HG03103 (cell line): ENCODE results near the gene CDK4.
"Not testable (repeated sequence)": the region's sequence is repeated elsewhere in the genome, so short reads cannot be mapped to it uniquely, and the experiment has no call there.

ENCODE experiments used
- ATAC-seq: cut with Tn5 transposase; IDR thresholded peaks from one replicate; pipeline ENCODE4 v1.9.1; 2021; ENCODE audit warnings: low read depth; ENCODE audit not compliant: unreplicated experiment

CDK4 gene

DNA sequence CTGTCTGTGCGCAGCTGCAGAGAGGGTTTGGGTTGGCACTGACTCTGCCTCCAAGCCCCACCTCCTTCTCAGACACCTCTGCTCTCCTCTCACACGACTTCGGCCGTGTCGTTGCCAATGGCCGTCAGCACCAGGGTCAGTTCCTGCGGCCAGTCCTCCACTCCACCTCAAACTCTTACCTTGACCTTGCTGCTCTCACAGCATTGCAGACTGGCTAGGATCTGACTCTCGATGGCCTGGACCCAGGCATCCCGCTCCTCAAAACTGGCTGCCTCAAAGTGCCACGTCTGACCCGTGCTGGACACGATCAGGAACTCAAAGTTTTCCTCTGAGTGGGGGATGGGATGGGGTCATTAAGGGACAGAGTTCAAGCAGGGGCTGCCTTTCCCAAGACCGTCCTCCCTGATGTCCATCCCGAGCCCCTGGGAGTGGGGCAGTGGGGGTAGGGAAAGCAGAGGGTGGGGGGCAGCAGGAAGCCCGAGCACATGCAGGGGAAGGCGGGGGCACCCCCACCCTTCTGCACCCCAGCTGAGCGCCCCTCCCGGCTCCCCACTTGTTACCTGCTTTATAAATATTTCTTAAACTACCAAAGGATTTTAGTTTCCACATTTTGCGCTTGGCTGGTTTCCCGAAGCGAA, 24.2 kb downstream of the CDK4 start:
- ATAC-seq: no peak

DNA sequence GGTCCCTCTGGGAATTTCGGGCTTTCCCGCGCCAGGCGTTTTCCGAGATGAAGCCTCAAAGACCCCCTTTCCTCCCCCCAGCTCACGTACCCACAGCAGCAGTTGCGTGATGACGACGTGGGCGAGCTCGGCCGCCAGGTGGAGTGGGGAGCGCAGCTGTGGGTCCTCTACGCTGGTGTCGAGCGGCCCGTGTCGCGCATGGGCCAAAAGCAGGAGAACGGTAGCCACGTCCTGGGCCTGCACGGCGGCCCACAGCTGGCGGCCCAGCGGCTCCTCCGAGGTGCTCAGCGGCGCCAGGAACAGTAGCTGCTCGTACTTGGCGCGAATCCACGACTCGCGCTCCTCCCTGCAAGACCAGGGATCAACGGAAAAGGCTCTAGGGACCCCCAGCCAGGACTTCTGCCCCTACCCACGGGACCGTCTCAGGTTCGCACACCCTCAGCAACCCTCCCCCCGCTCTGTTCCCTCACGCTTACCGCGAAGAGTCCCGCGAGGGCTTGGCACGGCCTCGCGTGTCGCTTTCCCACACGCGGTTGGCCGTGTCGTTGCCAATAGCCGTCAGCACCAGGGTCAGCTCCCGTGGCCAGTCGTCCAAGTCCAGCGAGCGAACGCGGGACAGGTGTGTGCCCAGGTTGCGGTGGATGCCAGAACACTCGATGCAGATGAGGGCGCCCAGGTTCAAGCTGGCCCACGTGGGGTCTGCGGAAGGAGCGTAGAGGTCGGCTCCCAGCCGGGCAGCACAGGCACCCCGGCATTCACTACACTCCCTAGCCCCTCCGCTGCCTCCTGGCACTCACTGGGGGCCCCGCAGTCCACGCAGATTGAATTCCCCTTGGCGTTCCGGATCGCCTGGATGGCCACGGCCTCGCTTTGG, 25.0 kb downstream of the CDK4 start:
- no peak for ATAC-seq

DNA sequence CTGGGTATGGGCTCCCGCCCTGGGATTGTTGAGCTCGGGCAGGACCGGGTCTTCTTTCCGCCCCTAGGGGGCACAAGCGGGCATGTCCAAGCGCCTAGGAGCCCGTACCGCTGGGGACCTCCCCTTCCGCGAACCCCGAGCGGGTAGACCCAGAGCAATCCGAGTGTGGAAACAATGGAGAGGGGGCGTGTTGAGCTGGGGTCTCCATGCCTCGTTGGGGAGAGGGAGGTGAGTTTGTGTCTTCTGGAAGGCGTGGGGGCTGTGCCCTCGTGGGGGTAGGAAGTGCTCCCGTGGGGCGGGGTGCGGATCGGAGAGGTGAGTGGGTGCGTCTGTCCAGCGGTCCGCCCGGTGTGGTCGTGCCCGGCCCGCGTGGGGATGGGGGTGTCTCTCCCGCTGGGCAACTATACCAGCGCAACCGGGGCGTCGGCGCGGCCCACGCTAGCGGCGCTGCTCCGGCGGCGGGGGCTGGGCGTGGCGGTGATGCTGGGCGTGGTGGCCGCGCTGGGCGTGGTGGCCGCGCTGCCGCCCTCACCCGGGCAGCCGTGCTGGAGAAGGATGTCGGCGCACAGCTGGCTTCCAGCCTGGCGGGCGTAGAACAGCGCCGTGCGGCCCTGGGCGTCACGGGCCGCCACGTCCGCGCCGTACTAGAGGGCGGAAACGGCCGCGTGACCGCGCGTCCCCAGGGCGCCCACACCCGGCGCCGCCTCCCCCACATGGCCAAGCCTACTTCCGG, 25.8 kb downstream of the CDK4 start:
- ATAC-seq: no peak

DNA sequence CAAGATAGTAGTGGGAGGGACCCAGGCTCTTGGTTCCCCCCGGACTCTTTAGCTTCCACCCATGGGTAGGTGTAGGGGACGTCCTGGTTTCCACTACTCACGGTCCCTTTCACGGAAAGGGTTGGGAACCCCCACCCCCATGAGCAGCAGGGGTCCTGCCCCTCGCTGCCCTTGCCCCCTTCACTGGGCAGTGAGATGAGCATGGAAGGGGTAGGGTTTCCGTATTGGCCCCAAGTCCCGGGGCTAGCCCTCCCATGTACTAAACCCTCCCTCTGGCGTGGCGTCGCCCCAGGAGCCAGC, 26.3 kb downstream of the CDK4 start:
- no peak for ATAC-seq

DNA sequence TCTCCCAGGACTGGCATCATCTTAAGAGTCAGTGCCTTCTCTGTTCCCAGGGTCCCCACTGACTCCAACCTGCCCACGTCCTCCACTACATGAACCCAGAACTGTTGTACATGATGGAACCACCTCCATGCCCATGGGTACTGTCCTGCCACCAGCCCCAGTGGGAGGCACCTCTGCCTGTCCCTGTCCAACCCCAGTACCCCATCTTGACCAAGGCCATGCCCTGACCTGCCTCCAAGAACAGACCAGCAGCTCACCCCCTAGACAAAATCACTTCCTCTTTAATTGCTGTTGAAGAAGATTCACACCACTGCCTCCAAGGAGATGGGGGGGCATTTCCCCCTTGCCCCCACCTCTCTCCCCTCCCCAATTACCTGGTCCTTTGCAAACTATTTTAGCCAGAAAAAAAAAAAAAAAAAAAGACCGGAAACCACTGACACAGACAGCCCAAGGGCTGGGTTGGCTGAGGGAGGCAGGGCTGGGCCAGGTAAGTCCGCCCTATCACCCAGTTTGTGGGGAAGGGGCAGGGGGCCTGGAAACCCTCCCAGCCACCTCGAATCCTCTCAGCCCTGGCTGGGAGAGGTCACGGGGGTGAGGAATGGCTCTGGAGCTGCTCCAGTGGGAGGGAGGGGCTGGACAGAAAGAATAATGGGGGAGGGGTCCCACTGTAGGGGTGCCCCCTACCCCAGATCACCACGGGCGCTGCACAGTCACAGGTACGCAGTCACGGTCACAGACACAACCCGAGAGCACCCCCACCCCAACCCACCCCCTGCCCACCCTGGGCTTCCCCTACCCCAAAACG, 27.0 kb downstream of the CDK4 start:
- ATAC-seq: no peak

DNA sequence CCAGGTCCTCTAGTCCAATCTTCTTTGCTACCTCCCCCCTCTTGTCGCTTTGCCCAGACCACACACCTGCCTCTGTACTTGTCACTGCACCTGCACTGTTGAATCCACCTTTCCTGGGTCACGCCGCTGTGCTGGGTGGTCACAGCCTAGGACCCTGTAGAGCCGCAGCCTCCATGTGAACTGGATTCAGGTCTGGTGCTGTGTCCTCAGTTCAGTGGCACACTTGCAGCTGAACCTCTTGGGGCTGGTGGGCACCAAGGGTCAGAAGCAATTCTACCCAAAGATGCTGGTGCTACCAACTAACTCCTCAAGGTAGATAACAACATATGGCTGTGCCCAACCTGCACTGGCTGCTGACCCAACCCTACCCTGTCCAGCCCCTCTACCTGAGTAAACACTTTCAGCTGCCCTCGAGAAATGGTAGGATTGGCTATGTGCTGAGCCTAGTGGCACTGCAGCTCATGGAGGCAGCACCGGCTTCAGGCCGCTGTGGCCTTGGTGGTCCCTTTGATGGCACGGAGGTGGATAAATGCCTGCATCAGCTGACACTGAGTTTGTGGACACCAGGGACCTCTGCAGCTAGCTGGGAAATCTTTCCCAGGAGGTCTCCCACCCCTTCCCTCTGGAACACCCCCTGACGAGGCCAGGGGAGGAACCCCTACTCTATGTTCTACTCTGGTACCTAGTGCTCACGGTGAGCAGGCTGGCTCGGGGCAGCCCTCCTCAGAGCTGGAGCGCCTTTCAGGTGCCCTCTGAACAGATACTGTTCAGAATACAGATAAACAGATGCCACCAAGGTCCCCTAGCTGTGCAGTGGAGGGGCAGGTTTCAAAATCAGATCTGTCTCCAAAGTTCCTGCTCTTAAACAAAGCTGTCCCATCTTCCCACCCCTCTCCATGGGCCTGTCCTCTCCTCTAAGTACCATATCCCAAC, 27.8 kb downstream of the CDK4 start:
- no peak for ATAC-seq

DNA sequence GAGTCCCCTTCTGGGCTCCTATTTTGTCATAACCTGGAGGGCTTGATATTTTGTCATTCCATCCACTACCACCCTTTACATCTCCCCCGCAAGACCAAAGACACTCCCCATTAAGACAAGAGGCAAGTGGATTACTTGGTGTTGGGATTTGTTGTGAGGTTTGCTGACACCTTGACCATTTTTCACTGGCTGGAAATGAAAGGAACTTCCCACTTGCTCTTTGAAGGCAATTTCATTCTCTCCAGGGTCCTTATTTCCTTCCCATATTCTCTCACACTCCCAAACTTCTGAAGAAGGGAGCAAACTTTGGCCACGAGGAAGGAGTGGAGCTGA, 28.5 kb downstream of the CDK4 start:
- ATAC-seq: no peak

DNA sequence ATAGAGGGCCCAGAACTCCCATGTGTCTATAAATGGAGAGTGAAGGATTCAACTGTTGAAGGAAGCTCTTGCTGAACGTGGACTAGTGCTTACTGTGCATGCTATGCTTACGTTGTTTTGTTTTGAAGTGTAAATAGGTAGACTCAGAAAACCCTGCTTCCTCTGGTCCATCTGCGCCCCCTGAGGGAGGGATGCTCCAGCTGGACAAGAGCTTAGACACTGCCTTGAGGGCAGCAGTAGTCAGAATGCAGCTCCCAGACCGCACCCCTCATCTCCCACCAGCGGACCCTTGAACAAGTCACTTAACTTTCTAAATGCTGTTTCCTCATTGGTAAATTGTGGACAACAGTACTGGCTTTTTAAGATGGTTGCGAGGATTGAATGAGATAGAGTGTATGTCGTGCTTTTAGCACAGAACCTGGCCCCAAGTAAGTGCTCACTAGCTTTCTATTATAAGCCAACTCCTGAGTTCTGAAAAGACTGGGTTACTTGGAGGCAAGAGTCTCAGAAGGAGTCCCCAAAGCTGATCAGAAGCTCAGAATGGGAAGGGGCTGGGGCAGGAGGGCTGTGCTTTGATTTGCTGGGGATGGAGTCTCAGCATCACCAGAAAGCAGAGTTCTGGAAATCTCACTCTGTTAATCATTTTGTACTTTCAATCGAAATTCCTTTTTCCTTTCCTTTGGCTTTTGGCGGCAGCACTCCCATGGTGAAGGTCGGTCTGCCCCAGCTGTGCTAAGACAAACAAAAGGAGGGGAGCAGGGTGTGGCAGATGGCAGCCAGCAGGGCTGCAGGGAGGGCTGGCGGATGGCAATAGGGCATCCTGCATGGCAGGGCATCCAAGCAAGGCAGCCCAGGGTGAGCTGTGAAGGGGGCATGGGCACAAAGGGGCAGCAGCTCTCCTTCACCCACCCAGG, 29.1 kb downstream of the CDK4 start:
- no peak for ATAC-seq

DNA sequence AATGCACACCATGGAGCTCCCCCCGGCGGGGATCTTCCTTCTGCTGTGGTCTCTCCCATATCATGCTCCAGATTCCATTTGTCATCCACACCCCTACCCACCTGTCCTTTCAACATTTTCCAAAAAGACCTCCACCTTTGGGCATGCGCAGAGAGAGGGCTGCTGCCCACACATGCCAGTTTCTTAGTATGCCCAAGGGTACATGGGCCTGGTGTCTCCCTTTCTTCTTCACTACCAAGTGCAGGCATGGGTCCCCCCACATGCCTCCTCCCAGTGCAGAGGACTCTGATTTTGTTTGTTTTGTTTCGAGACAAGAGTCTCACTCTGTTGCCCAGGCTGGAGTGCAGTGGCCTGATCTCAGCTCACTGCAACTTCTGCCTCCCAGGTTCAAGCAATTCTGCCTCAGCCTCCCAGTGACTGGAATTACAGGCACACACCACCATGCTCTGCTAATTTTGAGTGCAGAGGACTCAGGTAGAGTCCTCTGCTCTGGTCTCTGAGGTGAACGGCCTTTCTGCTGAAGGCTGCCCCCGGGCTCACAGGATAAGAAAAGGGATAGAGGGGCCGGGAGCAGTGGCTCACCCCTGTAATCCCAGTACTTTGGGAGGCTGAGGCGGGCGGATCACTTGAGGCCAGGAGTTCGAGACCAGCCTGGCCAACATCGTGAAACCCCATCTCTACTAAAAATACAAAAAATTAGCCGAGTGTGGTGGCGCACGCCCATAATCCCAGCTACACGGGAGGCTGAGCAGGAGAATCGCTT, 30.1 kb downstream of the CDK4 start:
- not testable (repeated sequence) for ATAC-seq

DNA sequence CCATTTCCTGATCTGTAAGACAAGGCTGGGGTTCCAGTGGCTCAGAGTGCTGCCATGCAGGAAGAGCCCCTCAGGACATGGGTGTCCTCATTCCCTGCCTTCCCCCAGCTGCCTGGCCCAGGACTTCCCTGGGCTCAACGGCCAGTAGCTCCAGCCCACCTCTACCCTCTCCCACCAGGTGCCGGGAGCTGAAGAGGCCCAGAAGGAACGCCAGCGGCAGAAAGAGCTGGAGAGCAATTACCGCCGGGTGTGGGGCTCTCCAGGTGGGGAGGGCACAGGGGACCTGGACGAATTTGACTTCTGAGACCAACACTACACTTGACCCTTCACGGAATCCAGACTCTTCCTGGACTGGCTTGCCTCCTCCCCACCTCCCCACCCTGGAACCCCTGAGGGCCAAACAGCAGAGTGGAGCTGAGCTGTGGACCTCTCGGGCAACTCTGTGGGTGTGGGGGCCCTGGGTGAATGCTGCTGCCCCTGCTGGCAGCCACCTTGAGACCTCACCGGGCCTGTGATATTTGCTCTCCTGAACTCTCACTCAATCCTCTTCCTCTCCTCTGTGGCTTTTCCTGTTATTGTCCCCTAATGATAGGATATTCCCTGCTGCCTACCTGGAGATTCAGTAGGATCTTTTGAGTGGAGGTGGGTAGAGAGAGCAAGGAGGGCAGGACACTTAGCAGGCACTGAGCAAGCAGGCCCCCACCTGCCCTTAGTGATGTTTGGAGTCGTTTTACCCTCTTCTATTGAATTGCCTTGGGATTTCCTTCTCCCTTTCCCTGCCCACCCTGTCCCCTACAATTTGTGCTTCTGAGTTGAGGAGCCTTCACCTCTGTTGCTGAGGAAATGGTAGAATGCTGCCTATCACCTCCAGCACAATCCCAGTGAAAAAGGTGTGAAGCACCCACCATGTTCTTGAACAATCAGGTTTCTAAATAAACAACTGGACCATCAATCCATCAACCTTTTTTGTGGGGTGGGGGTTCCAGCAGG, 31.2 kb downstream of the CDK4 start:
- no peak for ATAC-seq

DNA sequence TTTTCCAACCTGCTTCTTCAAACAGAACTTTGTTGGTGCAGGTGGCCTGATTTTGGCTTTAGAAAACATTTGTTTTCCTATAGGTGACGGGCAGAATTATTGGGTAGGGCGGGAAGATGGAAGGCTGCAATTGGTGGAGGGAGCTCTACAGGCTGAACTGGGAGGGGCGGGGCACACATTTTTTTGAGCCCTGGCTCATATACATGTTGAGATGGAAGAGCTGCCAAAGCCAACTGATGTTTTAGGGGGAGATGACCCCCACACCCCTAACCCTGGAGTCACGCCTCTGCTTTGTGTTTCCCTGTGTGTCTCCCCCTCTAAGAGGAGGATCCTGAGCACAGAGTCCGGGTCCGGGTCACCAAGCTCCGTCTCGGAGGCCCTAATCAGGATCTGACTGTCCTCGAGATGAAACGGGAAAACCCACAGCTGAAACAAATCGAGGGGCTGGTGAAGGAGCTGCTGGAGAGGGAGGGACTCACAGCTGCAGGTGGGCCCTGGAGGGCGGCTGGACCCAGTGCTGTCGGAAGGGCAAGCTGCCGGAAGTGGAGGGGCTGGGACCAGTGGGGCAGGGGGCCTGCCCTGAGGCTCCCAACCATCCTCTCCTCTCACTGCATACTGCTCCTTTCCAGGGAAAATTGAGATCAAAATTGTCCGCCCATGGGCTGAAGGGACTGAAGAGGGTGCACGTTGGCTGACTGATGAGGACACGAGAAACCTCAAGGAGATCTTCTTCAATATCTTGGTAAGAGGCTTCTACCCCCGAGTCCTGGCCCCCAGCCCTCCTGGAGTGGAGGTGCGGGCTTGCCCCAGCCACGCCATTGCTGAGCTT, 32.1 kb downstream of the CDK4 start:
- ATAC-seq: no peak

DNA sequence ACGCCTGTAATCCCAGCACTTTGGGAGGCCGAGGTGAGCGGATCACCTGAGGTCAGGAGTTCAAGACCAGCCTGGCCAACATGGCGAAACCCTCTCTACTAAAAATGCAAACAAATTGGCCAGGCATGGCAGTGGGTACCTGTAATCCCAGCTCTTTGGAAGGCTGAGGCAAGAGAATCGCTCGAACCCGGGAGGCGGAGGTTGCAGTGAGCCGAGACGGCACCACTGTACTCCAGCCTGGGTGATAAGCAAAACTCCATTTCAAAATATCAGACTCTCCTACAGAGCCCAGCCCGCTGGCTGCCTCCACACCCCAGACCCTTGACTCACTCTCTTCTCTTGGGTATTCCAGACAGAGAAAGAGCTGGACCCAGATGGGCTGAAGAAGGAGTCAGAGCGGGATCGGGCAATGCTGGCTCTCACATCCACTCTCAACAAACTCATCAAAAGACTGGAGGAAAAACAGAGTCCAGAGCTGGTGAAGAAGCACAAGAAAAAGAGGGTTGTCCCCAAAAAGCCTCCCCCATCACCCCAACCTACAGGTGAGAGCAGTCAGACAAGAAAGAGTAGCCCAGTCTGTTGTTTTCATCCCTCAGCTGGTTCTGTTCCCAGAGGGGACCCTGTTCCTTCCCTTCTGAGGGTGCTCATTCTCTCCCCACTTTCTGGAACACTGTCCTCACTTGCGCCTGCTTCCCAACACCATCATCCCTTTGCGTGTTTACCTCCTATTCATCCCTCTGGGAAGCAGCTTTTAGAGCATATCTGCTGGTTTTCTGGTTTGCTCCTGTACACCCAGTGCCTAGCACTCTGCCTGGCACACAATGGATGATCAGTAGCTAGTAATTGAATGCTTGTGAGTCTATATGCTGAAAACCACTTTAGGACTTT, 33.2 kb downstream of the CDK4 start:
- no peak for ATAC-seq

DNA sequence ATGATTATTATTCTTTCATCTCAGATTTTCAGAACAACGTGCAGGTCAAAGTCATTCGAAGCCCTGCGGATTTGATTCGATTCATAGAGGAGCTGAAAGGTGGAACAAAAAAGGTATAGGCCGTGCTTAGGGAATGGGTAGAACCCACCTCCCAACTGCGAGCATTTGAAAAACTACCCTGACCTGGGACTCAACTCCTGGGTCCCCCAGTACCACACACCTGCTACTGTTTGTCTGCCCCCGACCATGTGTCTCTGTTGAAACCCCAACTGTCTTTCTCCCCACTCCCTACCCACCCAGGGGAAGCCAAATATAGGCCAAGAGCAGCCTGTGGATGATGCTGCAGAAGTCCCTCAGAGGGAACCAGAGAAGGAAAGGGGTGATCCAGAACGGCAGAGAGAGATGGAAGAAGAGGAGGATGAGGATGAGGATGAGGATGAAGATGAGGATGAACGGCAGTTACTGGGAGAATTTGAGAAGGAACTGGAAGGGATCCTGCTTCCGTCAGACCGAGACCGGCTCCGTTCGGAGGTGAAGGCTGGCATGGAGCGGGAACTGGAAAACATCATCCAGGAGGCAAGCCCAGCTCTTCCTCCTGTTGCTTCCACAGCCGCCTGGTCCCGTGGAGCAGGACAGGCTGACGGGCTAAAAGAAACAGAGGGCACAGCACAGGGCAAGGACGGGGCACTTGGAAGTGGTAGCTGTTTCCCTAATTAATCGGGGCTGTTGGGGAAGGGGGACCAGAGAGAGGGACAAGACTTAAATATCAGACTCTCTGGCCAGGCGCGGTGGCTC, 34.1 kb downstream of the CDK4 start:
- ATAC-seq: no peak

DNA sequence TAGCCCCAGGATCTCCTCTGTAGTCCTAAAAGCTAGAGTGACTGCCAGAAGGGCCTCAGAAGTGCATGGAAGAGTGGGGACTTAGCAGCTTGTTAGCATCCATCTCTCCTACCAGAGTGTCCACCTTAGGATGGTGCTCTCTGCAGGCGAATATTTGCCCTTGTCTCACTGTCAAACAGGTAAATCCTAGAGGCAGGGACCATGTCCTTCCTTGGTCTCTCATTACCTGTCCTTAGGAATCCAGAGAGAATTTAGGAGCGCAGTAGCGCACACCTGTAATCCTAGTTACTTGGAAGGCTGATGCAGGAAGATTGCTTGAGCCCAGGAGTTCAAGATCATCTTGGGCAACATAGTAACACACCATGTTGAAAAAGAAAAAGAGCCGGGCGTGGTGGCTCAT, 35.0 kb downstream of the CDK4 start:
- ATAC-seq: no peak
